HUES48 (cell line): Measurements from ENCODE around the gene SPDYE1.
"Not testable (repeated sequence)": the region's sequence is repeated elsewhere in the genome, so short reads cannot be mapped to it uniquely, and the experiment has no call there.

Experiments used
- H3K27ac ChIP-seq: one replicate; pipeline ENCODE4 v1.7.0; 2013; ENCODE audit warnings: low read depth, low read length, inconsistent platforms
- H3K27me3 ChIP-seq: 2 replicates; pipeline ENCODE4 v1.6.1; 2013; ENCODE audit warnings: mild to moderate bottlenecking, low read length; ENCODE audit not compliant: control insufficient read depth, insufficient read depth
- H3K36me3 ChIP-seq: 2 replicates; pipeline ENCODE4 v1.6.1; 2013; ENCODE audit warnings: low read length; ENCODE audit not compliant: control insufficient read depth, insufficient read depth
- H3K4me1 ChIP-seq: 2 replicates; pipeline ENCODE4 v1.6.1; 2013; ENCODE audit warnings: mild to moderate bottlenecking, low read length; ENCODE audit not compliant: control insufficient read depth, insufficient read depth
- H3K4me3 ChIP-seq: 2 replicates; pipeline ENCODE4 v1.5.1; 2013; ENCODE audit warnings: mild to moderate bottlenecking, low read depth, low read length
- H3K9ac ChIP-seq: 2 replicates; pipeline ENCODE4 v1.6.1; 2013; ENCODE audit warnings: mild to moderate bottlenecking, low read depth, low read length, moderate library complexity
- H3K9me3 ChIP-seq: 2 replicates; pipeline ENCODE4 v1.6.1; 2013; ENCODE audit warnings: low read length; ENCODE audit not compliant: control insufficient read depth, insufficient read depth

The SPDYE1 gene

DNA sequence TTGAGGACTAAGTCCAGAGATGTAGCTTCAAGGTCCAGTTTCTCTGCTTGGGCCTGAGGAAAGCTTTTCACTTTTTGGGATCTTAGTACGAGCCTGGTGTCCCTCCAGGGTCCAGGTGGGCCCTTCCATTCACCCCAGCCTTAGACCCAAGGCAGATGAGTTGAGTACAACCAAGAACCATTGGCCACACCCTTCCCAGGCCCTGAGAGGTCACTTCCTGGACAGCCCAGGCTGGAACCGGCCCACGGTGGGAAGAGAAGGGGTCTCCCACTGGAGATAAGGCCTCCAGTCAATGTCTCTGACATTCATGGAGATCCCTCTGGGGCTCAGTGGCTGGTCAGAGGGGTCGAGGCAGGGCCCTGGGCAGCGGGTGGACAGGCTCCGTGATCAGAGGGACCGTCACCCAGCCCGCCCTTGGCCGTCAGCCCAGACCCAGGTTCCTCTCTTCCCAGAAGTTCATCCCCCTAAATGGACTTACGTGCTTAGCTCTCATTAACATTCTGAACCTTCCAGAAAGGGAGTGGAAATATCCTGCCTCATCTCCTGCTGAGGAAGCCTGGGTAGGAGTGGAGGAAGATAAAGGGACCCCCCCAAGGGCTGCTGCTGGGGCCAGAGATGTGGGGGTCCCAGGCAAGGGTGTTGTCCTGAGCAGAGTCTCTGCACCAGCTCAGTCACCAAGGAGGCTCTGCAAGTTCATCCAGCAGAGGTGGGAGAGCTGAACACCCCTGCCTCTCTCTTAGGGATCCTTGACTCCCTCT lies 22.8 kb upstream of the SPDYE1 start:
- not testable (repeated sequence) for H3K9ac ChIP-seq, H3K4me3 ChIP-seq, H3K27ac ChIP-seq, H3K36me3 ChIP-seq, H3K4me1 ChIP-seq, H3K9me3 ChIP-seq, H3K27me3 ChIP-seq

- H3K36me3 ChIP-seq = no peaks in the 10 kb centered on the region
- no peak overlapping the region for H3K4me3 ChIP-seq
- H3K27ac ChIP-seq = no peak overlapping the region
- no peak overlapping the region for H3K9ac ChIP-seq
- no peaks in the 10 kb centered on the region for H3K9me3 ChIP-seq
- no peaks in the 10 kb centered on the region for H3K4me1 ChIP-seq
- H3K27me3 ChIP-seq = no peaks in the 10 kb centered on the region
Observed at GRCh38 chr7:43977525-43977924, 20.2 kb upstream of the SPDYE1 start.

GRCh38 chr7:43978102-43978501 lies 19.6 kb upstream of the SPDYE1 start:
- H3K4me3 ChIP-seq, H3K27me3 ChIP-seq, H3K9ac ChIP-seq, H3K4me1 ChIP-seq, H3K9me3 ChIP-seq, H3K27ac ChIP-seq, H3K36me3 ChIP-seq: not testable (repeated sequence)

DNA sequence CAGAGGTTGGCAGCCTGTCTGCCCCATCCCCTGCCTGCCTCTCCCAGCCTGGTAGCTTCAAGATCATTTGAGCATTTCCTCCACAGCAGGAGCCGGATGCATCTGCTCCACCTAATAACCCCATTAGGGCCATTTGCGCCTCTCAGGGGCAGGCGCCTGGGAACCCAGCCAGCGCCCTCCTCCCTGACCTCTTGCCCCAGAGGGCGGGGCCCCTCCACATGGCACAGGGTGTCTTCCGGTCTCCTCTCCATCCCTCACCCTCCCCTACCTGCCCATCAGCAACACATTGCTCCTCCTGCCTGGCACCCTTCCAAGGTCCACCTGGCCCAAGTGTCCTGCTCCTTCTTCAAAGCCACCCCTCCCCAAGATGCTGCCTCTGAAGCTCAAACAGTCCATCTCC lies 14.8 kb upstream of the SPDYE1 start:
- H3K27me3 ChIP-seq, H3K27ac ChIP-seq, H3K9ac ChIP-seq, H3K9me3 ChIP-seq, H3K4me3 ChIP-seq, H3K36me3 ChIP-seq, H3K4me1 ChIP-seq: not testable (repeated sequence)

DNA sequence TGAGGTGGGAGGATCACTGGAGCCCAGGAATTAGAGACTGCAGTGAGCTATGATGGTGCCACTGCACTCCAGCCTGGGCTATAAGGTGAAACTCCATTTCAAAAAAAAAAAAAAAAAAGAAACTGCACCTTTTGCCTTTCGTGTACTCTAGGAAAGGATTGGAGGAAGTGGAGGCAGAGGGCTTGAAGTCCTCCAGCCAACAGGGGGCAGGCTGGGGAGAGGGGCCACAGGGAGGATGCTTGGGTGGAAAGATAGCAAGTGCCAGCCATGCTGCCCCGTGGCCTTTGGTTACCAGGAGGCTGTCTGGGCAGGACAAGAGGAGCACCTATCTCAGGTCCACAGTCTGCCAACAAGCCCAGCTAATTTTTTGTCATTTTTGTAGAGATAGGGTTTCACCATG lies 14.0 kb upstream of the SPDYE1 start:
- H3K36me3 ChIP-seq, H3K4me3 ChIP-seq, H3K9ac ChIP-seq, H3K4me1 ChIP-seq, H3K27ac ChIP-seq, H3K27me3 ChIP-seq, H3K9me3 ChIP-seq: not testable (repeated sequence)

GRCh38 chr7:43985904-43986864 lies 11.5 kb upstream of the SPDYE1 start:
- H3K9me3 ChIP-seq, H3K36me3 ChIP-seq, H3K4me1 ChIP-seq, H3K27me3 ChIP-seq, H3K9ac ChIP-seq, H3K27ac ChIP-seq: not testable (repeated sequence)
- H3K4me3 ChIP-seq = peak overlapping the region; percentile 65

- H3K27ac ChIP-seq, H3K36me3 ChIP-seq, H3K9ac ChIP-seq, H3K4me1 ChIP-seq, H3K4me3 ChIP-seq, H3K27me3 ChIP-seq, H3K9me3 ChIP-seq: not testable (repeated sequence)
Observed at GRCh38 chr7:43987476-43987875, 10.2 kb upstream of the SPDYE1 start.

DNA sequence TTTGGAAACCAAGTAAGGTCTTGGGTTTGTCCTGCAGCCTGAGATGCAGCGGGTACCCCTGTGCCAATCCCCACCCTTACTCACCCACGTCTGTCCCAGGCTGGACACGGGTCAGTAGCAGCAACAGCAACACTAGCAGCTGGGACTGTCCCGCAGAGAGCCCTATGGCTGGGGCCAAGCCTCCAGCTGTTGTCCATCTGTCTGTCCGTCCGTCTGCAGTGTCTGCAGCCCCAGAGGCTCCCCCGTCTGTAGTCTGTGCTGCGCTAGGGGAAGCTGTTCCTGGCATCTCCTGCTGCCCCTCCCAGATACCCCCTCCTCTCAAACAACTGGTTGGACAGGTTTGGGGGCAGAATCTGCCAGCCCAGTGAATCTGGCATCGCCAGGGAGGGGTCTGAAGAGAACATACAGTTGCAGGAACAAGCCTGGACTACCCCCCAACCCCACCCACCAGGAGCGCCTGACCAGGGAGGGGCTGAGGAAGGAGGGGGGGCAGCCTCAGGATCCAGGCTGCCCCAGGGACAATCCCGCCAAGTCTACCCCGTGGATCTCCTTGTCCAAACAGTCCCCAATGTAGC lies 7.6 kb upstream of the SPDYE1 start:
- H3K9me3 ChIP-seq, H3K36me3 ChIP-seq, H3K4me3 ChIP-seq, H3K4me1 ChIP-seq, H3K27me3 ChIP-seq, H3K9ac ChIP-seq, H3K27ac ChIP-seq: not testable (repeated sequence)

GRCh38 chr7:43990829-43991228 lies 6.9 kb upstream of the SPDYE1 start:
- not testable (repeated sequence) for H3K27ac ChIP-seq, H3K4me1 ChIP-seq, H3K4me3 ChIP-seq, H3K27me3 ChIP-seq, H3K9ac ChIP-seq, H3K36me3 ChIP-seq, H3K9me3 ChIP-seq

DNA sequence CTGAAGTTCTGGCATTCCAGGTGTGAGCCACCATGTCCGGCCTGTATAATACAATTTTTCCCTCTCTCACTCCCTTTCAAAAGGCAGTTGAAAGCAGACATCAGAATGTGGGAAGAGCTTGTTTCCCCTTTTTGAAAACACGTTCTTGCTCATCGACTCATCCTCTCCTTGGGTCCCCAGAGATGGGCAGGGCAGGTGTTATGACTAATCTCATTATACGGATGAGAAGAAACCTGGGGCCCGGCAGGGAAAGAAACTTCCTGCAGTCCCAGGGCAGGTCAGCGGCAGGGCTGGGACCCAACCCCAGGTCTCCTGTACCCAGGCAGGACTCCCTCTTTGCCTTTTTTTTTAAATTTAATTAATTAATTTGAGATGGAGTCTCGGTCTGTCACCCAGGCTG lies 4.8 kb upstream of the SPDYE1 start:
- not testable (repeated sequence) for H3K36me3 ChIP-seq, H3K27ac ChIP-seq, H3K27me3 ChIP-seq, H3K9me3 ChIP-seq, H3K4me3 ChIP-seq, H3K9ac ChIP-seq, H3K4me1 ChIP-seq

GRCh38 chr7:43994681-43995080 lies 3.0 kb upstream of the SPDYE1 start:
- not testable (repeated sequence) for H3K27me3 ChIP-seq, H3K27ac ChIP-seq, H3K9ac ChIP-seq, H3K4me3 ChIP-seq, H3K9me3 ChIP-seq, H3K36me3 ChIP-seq, H3K4me1 ChIP-seq
